ENCODE results near the gene IMPDH2. TPM values are rescaled to one million over a fixed set of nuclear protein-coding genes. Genes with fewer than 3 reads are reported as not detected.

IMPDH2 gene
- total and polyA plus RNA-seq, 2 of the 4 experiments (the other 2 are of a cell fraction) = 190 to 296 TPM

GRCh38 chr3:49018707-49019006, 10.5 kb downstream of the IMPDH2 start:
- Histone ChIP-seq H3K14ac (replicated peaks; ENCODE audit: low read depth, low read length) (peak overlapping the region; percentile 89), H3K23ac (ENCODE audit: low read depth, low read length) (peak overlapping the region; percentile 45; the same call in 1 of the 2 replicates), H4K8ac (ENCODE audit: low read depth in 2 of 2, low read length in 2 of 2) (peak overlapping the region; percentile 44 to 98), H2BK15ac (ENCODE audit: low read depth, low read length) (no peak overlapping the region), H4K5ac (ENCODE audit: low read depth, low read length) (peak overlapping the region; percentile 74), H2AFZ (replicated peaks; ENCODE audit: low read length, poor library complexity) (peak overlapping the region; percentile 98), H3K9me3 (ENCODE audit: control insufficient read depth, insufficient read depth, low read length) (no peaks in the 10 kb centered on the region), H3K36me3 (ENCODE audit: control insufficient read depth, insufficient read depth, low read length) (peaks cover 29% of the 10 kb centered on the region), H3K4me1 (ENCODE audit: control insufficient read depth, insufficient read depth, low read length) (peaks cover 11% of the 10 kb centered on the region), H2BK120ac (ENCODE audit: low read depth, low read length) (no peak overlapping the region), H3K18ac (ENCODE audit: low read depth, low read length) (no peak overlapping the region), H2BK20ac (ENCODE audit: low read depth, low read length) (no peak overlapping the region), H3K9me1 (ENCODE audit: insufficient read depth, low read length) (peaks cover 9% of the 10 kb centered on the region), H4K91ac (ENCODE audit: insufficient read depth, low read depth, low read length) (peak overlapping the region; percentile 41; the same call in 1 of the 2 replicates), H3K79me1 (ENCODE audit: low read depth in 1 of 2, low read length in 2 of 2) (peaks cover 19 to 80% of the 10 kb centered on the region in 2 experiments; a peak in 3 of 4 replicates), H2AK9ac (replicated peaks; ENCODE audit: low read depth, low read length, poor library complexity) (peak overlapping the region; percentile 97), H4K20me1 (ENCODE audit: insufficient read depth, low read length) (peaks cover 22% of the 10 kb centered on the region), H3K56ac (ENCODE audit: extremely low read depth, insufficient read depth, low read length) (peak overlapping the region; percentile 51; the same call in 1 of the 2 replicates), H2BK5ac (ENCODE audit: low read depth, low read length, poor library complexity, severe bottlenecking) (peak overlapping the region; percentile 74), H3K4ac (ENCODE audit: low read depth, low read length) (peak overlapping the region; percentile 90), H3K4me2 (ENCODE audit: low read depth, low read length) (peak overlapping the region; percentile 96), H3K4me3 (ENCODE audit: insufficient read depth, low read depth, low read length) (peak overlapping the region; percentile 95), H2AK5ac (ENCODE audit: low read depth, low read length) (peak overlapping the region; percentile 82), H3K27me3 (ENCODE audit: control insufficient read depth, insufficient read depth, low read length) (no peaks in the 10 kb centered on the region), H3K9ac (ENCODE audit: low read depth, low read length) (peak overlapping the region; percentile 45), H3K27ac (ENCODE audit: insufficient read depth, low read length) (peak overlapping the region; percentile 34)
- ChIA-PET POLR2A (ENCODE audit: unreplicated experiment) (interaction anchor here (2.4 kb wide), 1 partner anchor 11 kb away, joined by 13 read pairs; the partner anchor contains the start of gene WDR6), CTCF (no interaction called here)
- TF ChIP-seq CEBPB (IDR thresholded peaks at IDR 0.05; ENCODE audit: low read depth, low read length) (no peak), MXI1 (IDR thresholded peaks at IDR 0.05; ENCODE audit: borderline replicate concordance, low read depth, low read length) (no peak), RFX5 (IDR thresholded peaks at IDR 0.05; ENCODE audit: low read depth, low read length) (no peak), BHLHE40 (IDR thresholded peaks at IDR 0.05; ENCODE audit: low read depth, low read length) (no peak), RCOR1 (IDR thresholded peaks at IDR 0.05; ENCODE audit: insufficient replicate concordance, low read length) (no peak), POLR2A (IDR thresholded peaks at IDR 0.05; ENCODE audit: low read depth, low read length) (no peak), ELK1 (IDR thresholded peaks at IDR 0.05; ENCODE audit: borderline replicate concordance, low read depth, low read length) (no peak), USF2 (IDR thresholded peaks at IDR 0.05; ENCODE audit: low read depth, low read length) (no peak), CHD1 (IDR thresholded peaks at IDR 0.05; ENCODE audit: low read depth, low read length) (no peak), FOS (IDR thresholded peaks at IDR 0.05; ENCODE audit: low read depth, low read length) (no peak), MAZ (IDR thresholded peaks at IDR 0.05; ENCODE audit: borderline replicate concordance, low read depth, low read length) (no peak), CTCF (conservative IDR thresholded peaks at IDR 0.05; ENCODE audit: low read depth, low read length) (no peak), SMC3 (IDR thresholded peaks at IDR 0.05; ENCODE audit: low read depth, low read length) (no peak), MAFK (IDR thresholded peaks at IDR 0.05; ENCODE audit: low read depth, low read length) (no peak), NFE2L2 (IDR thresholded peaks at IDR 0.05; ENCODE audit: low read depth, low read length) (no peak), RAD21 (IDR thresholded peaks at IDR 0.05; ENCODE audit: low read length) (no peak)
- dilution Hi-C loops (cut with HindIII; ENCODE audit: low sequenced_read_pairs, unreplicated experiment) = no loop called here
- no TSS peak for BruUV-seq (replicated peaks)
- WGBS, 2 experiments (ENCODE audit: extremely low coverage in 2 of 2, insufficient read length in 1 of 2) = 7% methylated on average over 12 of the region's 18 CpGs; no CpG with 5 or more reads in 1 of the 2 experiments
- intact Hi-C loops (cut with micrococcal nuclease) = no loop called here
- ATAC-seq (ENCODE audit: low read depth) (no peak), DNase-seq (no peak)
- in situ Hi-C loops (cut with MboI; ENCODE audit: low sequenced_read_pairs) = no loop called here

All from IMR-90 (cell line).